GM21360 (cell line): ENCODE results near the gene SLC13A5.

Experiments
- ATAC-seq: cut with Tn5 transposase; IDR thresholded peaks from one replicate; pipeline ENCODE4 v1.9.1; 2021; ENCODE audit warnings: mild to moderate bottlenecking, moderate library complexity; ENCODE audit not compliant: unreplicated experiment

Gene SLC13A5

DNA sequence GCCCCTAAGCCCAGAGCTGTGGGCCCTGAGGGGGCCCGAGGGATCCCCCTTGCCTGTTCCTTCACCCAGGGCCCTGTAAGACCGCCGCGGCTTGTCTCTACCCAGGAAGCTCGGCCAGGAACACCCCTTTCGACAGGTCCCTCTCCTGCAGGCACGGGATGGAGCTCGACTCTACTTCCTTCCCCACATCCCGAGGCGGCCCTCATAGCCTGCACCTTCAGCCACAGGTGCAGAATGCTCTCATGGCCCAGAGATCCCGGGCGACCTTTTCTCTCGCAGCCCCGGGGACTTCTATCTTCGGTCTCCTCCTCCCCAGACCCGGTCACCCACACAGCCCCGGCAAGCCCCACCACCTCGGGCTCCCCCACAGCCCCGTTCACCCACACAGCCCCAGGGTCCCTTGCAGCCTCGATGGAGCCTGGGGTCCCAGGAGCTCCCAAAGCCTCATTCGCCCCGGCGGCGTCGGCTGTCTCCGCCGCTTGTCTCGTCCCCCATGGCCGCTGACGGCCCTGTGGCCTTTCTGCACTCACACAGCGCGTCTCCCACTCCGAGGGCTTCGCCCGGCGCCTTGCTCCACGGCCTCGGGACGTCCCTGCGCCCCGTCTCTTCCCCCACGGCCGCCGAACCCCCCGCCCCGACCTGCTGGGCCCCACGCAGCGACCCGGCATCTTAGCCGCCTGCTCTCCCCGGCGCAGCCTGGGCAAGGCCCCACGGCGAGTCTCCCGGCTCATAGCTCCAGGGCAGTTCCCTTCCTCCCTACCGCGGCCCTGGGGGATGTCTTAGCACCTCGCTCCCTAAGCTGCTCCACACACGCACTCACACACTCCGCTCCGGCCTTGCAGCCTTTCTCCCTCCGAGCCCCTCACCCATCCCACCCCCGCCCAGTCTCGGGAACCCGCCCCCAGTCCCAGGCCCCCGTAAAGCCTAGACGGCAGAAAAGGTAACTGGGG, 73.3 kb downstream of the SLC13A5 start:
- ATAC-seq: no peak

GRCh38 chr17:6639014-6639585, 74.1 kb downstream of the SLC13A5 start:
- ATAC-seq: no peak

- no peak for ATAC-seq
Observed at GRCh38 chr17:6638046-6638908, 74.9 kb downstream of the SLC13A5 start.

- ATAC-seq: no peak
Observed at GRCh38 chr17:6637458-6637840, 75.7 kb downstream of the SLC13A5 start.

GRCh38 chr17:6636616-6637457, 76.3 kb downstream of the SLC13A5 start:
- no peak for ATAC-seq

DNA sequence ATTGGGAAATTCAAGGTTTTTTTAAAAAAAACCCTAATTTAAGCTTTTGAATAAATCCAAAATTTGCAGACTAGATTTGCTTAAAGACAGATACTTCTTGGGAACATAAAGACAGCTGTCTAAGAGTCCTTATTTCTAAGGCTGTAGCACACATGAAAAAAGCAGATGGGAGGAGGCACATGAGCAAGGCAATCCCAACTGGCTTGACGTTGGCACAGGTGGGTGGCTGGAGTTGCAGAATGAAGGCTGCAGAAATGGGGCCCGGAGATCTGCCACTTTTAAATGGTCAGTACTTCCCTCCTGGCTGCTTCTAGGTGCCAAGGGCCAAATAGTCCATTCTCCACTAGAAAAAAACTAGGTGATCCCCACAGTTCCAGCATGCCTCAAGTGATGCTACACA, 77.1 kb downstream of the SLC13A5 start:
- no peak for ATAC-seq
